Measurements from ENCODE around the gene SMG9.

DNA sequence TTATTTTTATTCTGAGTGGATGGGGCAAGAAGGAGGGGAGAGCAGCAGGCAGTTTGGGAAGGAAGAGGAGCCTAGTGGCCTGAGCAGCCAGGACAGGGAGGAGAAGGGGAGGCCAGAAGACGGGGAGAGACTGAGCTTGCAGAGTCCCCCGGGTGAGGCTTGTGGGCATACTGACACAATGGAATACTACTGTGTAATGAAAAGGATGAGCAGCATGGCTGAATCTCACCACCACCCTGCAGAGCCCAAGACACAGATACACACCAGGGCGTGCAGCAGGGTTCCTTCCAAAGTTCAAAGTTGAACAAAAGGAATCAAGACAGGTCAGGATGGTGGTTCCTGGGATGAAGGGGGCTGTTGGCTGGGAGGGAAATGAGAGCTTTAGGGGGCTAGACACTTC lies 8.1 kb upstream of the SMG9 start:
- no peak for TF ChIP-seq TCF12 (IDR thresholded peaks at IDR 0.05; ENCODE audit: low read depth)
- TF ChIP-seq ZBTB7A (IDR thresholded peaks at IDR 0.05; ENCODE audit: low read depth), result no peak
- no peak for TF ChIP-seq RAD21 (IDR thresholded peaks at IDR 0.05; ENCODE audit: low read depth)
- TF ChIP-seq USF1 (IDR thresholded peaks at IDR 0.05), result no peak
- no peak for TF ChIP-seq FOXM1 (IDR thresholded peaks at IDR 0.05; ENCODE audit: borderline replicate concordance, low read depth)
